Uterus (tissue), 4 donors: ENCODE data around the gene TMCO4. TPM values are rescaled to one million over a fixed set of nuclear protein-coding genes. Genes with fewer than 3 reads are reported as not detected.

ENCODE experiments used
- DNase-seq, 2 donors: peaks; one replicate each; pipeline ENCODE4 v3.0.0-alpha.2; 2019 to 2020
- H3K27ac ChIP-seq, 2 donors: fragments of 200-600 bp; sonication (generic); 1 replicate in 1 of 2; 2 replicates in 1 of 2; pipeline ENCODE4 v1.5.1; 2016 to 2018
- H3K27me3 ChIP-seq, 2 donors: fragments of 200-600 bp; sonication (generic); one replicate each; pipeline ENCODE4 v1.5.1; 2018 to 2019; ENCODE audit warnings: control low read depth in 1 of 2
- H3K36me3 ChIP-seq, 2 donors: fragments of 200-600 bp; sonication (generic); one replicate each; pipeline ENCODE4 v1.5.1; 2019; ENCODE audit warnings: control low read depth in 1 of 2
- H3K4me1 ChIP-seq, 2 donors: fragments of 200-600 bp; sonication (generic); one replicate each; pipeline ENCODE4 v1.5.1; 2018 to 2019; ENCODE audit warnings: control low read depth in 1 of 2
- H3K4me3 ChIP-seq, 2 donors: fragments of 200-600 bp; sonication (generic); 1 replicate in 1 of 2; 2 replicates in 1 of 2; pipeline ENCODE4 v1.5.1; 2018 to 2019; ENCODE audit warnings: mild to moderate bottlenecking in 1 of 2
- H3K9me3 ChIP-seq, 2 donors: fragments of 200-600 bp; sonication (generic); one replicate each; pipeline ENCODE4 v1.5.1; 2019; ENCODE audit warnings: control low read depth in 1 of 2
- POLR2A ChIP-seq, 2 donors: fragments of 450-650 bp; IDR thresholded peaks; one replicate each; pipeline ENCODE4 v1.6.1; 2016; ENCODE audit warnings: antibody characterized with exemption in 2 of 2, mild to moderate bottlenecking in 1 of 2, moderate library complexity in 1 of 2
- intact Hi-C: fragments of 100-400 bp; cut with DNase I; formaldehyde crosslinking; loops from one replicate; pipeline ENCODE4 v1.15.1; 2023; ENCODE audit warnings: low total_unique reads
- total RNA-seq, 4 donors: library from RNA; depleted of rRNA in 3 of 4; stranded (reverse); fragments of >200 nt in 3 of 4; gene quantifications; one replicate each; pipeline versions ENCODE4 v1.1.0 to v1.2.4, GENCODE V29; 2014 to 2023
- TF ChIP-seq, protein P1 (sequence below), 4 experiments: fragments of 200-600 bp in 2 of 4; fragments of 450-650 bp in 2 of 4; sonication (generic) in 2 of 4; IDR thresholded peaks; one replicate each; pipeline ENCODE4 v1.5.1; 2016 to 2019; ENCODE audit warnings: antibody characterized with exemption in 4 of 4, mild to moderate bottlenecking in 2 of 4, moderate library complexity in 1 of 4
- donor health status: DM: yes; HTN: yes; CAD: no.

Gene TMCO4
- total RNA-seq, 4 donors from 2014 or later = 11.8 to 41.2 (median 21.8) TPM

DNA sequence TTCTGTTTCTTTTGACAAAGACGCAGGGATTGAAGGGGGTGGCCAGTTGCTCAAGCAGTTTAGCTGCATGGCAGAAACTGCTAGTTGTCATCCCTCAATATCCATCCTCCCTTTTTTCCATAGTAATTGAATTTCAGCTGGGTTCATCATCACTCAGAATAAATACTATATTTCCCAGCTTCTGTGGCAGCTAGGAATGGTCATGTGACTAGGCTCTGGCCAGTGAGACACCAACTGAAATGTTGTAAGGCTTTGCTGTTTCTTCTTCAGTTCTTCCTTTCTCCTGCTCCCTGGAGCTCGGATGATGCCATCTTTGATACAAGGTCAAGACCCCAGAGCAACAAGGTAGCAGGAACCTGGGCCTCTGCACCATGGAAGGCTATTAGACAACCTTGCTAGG is 61.0 kb downstream of the TMCO4 start:
- Histone ChIP-seq H3K4me1 (peaks cover 0 to 12% of the 10 kb centered on the region in 2 donors), H3K9me3 (no peaks in the 10 kb centered on the region), H3K36me3 (no peaks in the 10 kb centered on the region), H3K4me3 (no peak overlapping the region), H3K27me3 (no peaks in the 10 kb centered on the region), H3K27ac (no peak overlapping the region)
- TF ChIP-seq, protein P1, sequence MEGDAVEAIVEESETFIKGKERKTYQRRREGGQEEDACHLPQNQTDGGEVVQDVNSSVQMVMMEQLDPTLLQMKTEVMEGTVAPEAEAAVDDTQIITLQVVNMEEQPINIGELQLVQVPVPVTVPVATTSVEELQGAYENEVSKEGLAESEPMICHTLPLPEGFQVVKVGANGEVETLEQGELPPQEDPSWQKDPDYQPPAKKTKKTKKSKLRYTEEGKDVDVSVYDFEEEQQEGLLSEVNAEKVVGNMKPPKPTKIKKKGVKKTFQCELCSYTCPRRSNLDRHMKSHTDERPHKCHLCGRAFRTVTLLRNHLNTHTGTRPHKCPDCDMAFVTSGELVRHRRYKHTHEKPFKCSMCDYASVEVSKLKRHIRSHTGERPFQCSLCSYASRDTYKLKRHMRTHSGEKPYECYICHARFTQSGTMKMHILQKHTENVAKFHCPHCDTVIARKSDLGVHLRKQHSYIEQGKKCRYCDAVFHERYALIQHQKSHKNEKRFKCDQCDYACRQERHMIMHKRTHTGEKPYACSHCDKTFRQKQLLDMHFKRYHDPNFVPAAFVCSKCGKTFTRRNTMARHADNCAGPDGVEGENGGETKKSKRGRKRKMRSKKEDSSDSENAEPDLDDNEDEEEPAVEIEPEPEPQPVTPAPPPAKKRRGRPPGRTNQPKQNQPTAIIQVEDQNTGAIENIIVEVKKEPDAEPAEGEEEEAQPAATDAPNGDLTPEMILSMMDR (IDR thresholded peaks at IDR 0.05) = no peak
- TF ChIP-seq POLR2A (IDR thresholded peaks at IDR 0.05) = no peak
- DNase-seq = no peak
- intact Hi-C loops = no loop called here

GRCh38 chr1:19738076-19738475 is 61.6 kb downstream of the TMCO4 start:
- Histone ChIP-seq H3K9me3 (no peaks in the 10 kb centered on the region), H3K36me3 (no peaks in the 10 kb centered on the region), H3K27ac (no peak overlapping the region), H3K27me3 (no peaks in the 10 kb centered on the region), H3K4me1 (peaks cover 0 to 12% of the 10 kb centered on the region in 2 donors), H3K4me3 (no peak overlapping the region)
- no peak for DNase-seq
- intact Hi-C loops = no loop called here
- no peak for TF ChIP-seq POLR2A (IDR thresholded peaks at IDR 0.05)
- TF ChIP-seq, protein P1 (IDR thresholded peaks at IDR 0.05) = no peak

- no peak for DNase-seq
- no peak overlapping the region for H3K27ac ChIP-seq
- no peaks in the 10 kb centered on the region for H3K9me3 ChIP-seq
- no peaks in the 10 kb centered on the region for H3K27me3 ChIP-seq
- TF ChIP-seq POLR2A (IDR thresholded peaks at IDR 0.05) = no peak
- TF ChIP-seq, protein P1 (IDR thresholded peaks at IDR 0.05) = no peak
- no peak overlapping the region for H3K4me3 ChIP-seq
- intact Hi-C loops = no loop called here
- no peaks in the 10 kb centered on the region for H3K36me3 ChIP-seq
- H3K4me1 ChIP-seq = peaks cover 0 to 12% of the 10 kb centered on the region in 2 donors
Observed at GRCh38 chr1:19737104-19737825, 62.5 kb downstream of the TMCO4 start.

- peak overlapping the region; percentile 44 to 74 for H3K27ac ChIP-seq
- no peaks in the 10 kb centered on the region for H3K27me3 ChIP-seq
- no peak overlapping the region for H3K4me3 ChIP-seq
- no peak for TF ChIP-seq POLR2A (IDR thresholded peaks at IDR 0.05)
- TF ChIP-seq, protein P1 (IDR thresholded peaks at IDR 0.05) = no peak
- no peaks in the 10 kb centered on the region for H3K9me3 ChIP-seq
- intact Hi-C loops = no loop called here
- DNase-seq = peak; percentile 83 to 86
- H3K4me1 ChIP-seq = peaks cover 0 to 12% of the 10 kb centered on the region in 2 donors
- H3K36me3 ChIP-seq = no peaks in the 10 kb centered on the region
Observed at GRCh38 chr1:19735440-19736127, 64.1 kb downstream of the TMCO4 start.

DNA sequence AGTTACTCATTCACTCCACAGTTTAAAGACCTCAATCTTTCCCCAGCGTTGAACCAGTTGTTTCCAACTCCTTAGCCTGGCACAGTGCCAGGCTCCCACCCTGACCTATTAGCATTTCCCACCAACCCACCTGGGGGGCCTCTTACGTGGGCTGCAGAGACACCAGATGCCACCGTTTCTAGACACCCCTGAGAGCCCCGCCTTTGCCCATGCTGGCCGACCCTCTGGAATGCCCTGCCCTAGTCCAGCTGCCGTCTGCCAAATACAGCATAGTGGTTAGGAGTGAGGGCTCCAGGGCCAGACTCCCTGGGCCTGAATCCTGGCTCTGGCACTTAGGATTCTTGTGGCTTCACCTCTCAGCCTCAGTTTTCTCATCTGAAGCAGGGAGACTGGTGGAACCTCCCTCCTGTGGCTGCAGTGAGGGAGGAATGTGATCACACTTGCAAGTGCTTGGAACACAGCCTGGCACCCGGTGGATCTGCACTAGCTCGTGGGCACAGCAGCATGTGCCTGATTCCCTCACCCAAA is 65.2 kb downstream of the TMCO4 start:
- peaks cover 0 to 12% of the 10 kb centered on the region in 2 donors for H3K4me1 ChIP-seq
- intact Hi-C loops = no loop called here
- H3K36me3 ChIP-seq = no peaks in the 10 kb centered on the region
- H3K9me3 ChIP-seq = no peaks in the 10 kb centered on the region
- peak overlapping the region in 1 of 2 donors; percentile 74 for H3K27ac ChIP-seq
- no peak for DNase-seq
- H3K4me3 ChIP-seq = no peak overlapping the region
- no peaks in the 10 kb centered on the region for H3K27me3 ChIP-seq
- TF ChIP-seq POLR2A (IDR thresholded peaks at IDR 0.05) = no peak
- TF ChIP-seq, protein P1 (IDR thresholded peaks at IDR 0.05) = no peak
